DMS53 treated with DMSO at 0.1 percent for 48 hours (cell line): ENCODE data around the gene PARD3B.
A peak's percentile ranks its signal among the peaks of the same experiment; 100 is the strongest.

Experiments used
- DNase-seq: peaks from one replicate; lab custom pipeline; 2025; ENCODE audit not compliant: unreplicated experiment; lab: John Stamatoyannopoulos, UW

The PARD3B gene

GRCh38 chr2:204654669-204655068 is 109.4 kb downstream of the PARD3B start:
- DNase-seq: no peak

- no peak for DNase-seq
Measured at GRCh38 chr2:204655101-204655500, 109.8 kb downstream of the PARD3B start.

- no peak for DNase-seq
Measured at GRCh38 chr2:204655626-204656025, 110.4 kb downstream of the PARD3B start.

GRCh38 chr2:204657024-204657423 is 111.7 kb downstream of the PARD3B start:
- DNase-seq: no peak

GRCh38 chr2:204662956-204663355 is 117.7 kb downstream of the PARD3B start:
- no peak for DNase-seq

GRCh38 chr2:204663816-204664425 is 118.6 kb downstream of the PARD3B start:
- DNase-seq: no peak

- no peak for DNase-seq
Measured at GRCh38 chr2:204664708-204665121, 119.4 kb downstream of the PARD3B start.

- no peak for DNase-seq
Measured at GRCh38 chr2:204665207-204665606, 119.9 kb downstream of the PARD3B start.

GRCh38 chr2:204665771-204666170 is 120.5 kb downstream of the PARD3B start:
- DNase-seq: no peak

- DNase-seq: no peak
Measured at GRCh38 chr2:204667990-204668389, 122.7 kb downstream of the PARD3B start.

GRCh38 chr2:204669382-204669781 is 124.1 kb downstream of the PARD3B start:
- no peak for DNase-seq

GRCh38 chr2:204670124-204670523 is 124.8 kb downstream of the PARD3B start:
- DNase-seq: no peak

GRCh38 chr2:204670756-204671155 is 125.5 kb downstream of the PARD3B start:
- DNase-seq: no peak

- DNase-seq: no peak
Measured at GRCh38 chr2:204672772-204673171, 127.5 kb downstream of the PARD3B start.

GRCh38 chr2:204673877-204674276 is 128.6 kb downstream of the PARD3B start:
- DNase-seq: no peak

- DNase-seq: no peak
Measured at GRCh38 chr2:204678031-204678430, 132.8 kb downstream of the PARD3B start.

GRCh38 chr2:204680576-204680975 is 135.3 kb downstream of the PARD3B start:
- DNase-seq: no peak

- no peak for DNase-seq
Measured at GRCh38 chr2:204681412-204681811, 136.1 kb downstream of the PARD3B start.

- no peak for DNase-seq
Measured at GRCh38 chr2:204683384-204683783, 138.1 kb downstream of the PARD3B start.

- DNase-seq: no peak
Measured at GRCh38 chr2:204686406-204686805, 141.1 kb downstream of the PARD3B start.

- DNase-seq: no peak
Measured at GRCh38 chr2:204687776-204688175, 142.5 kb downstream of the PARD3B start.

- peak; percentile 89 for DNase-seq
Measured at GRCh38 chr2:204691911-204692510, 146.7 kb downstream of the PARD3B start.

GRCh38 chr2:204692790-204693189 is 147.5 kb downstream of the PARD3B start:
- DNase-seq: no peak
